IMR-90 (cell line): ENCODE results near the gene NOD1. TPM values are rescaled to one million over a fixed set of nuclear protein-coding genes. Genes with fewer than 3 reads are reported as not detected.

ENCODE experiments used
- ATAC-seq: fragments of 200-7000 bp; cut with Tn5 transposase; 2 replicates; pipeline ENCODE4 v1.9.1; 2020; ENCODE audit warnings: low read depth, mild to moderate bottlenecking, moderate library complexity
- BruUV-seq: library from RNA; stranded (reverse); fragments of 400-500 nt; replicated peaks from 2 replicates; lab custom pipeline; 2021; lab: Mats Ljungman, UMichigan
- CTCF ChIA-PET: fragments of 300-600 bp; formaldehyde crosslinking; extraction: SDS; loops from one replicate; lab custom pipeline; 2021; ENCODE audit warnings: antibody characterized with exemption; lab: Yijun Ruan, JAX
- POLR2A ChIA-PET: fragments of 300-600 bp; sonication (Branson Sonifier 250); formaldehyde crosslinking; loops from one replicate; lab custom pipeline; 2022; ENCODE audit warnings: antibody characterized with exemption; ENCODE audit not compliant: unreplicated experiment; lab: Charles Lee
- DNase-seq: peaks from one replicate; pipeline ENCODE4 v3.0.0; 2013
- H2AFZ ChIP-seq: replicated peaks from 2 replicates; pipeline ENCODE3; 2013; ENCODE audit warnings: low read length, mild to moderate bottlenecking; ENCODE audit not compliant: poor library complexity
- H2AK5ac ChIP-seq: 2 replicates; pipeline ENCODE4 v1.6.1; 2013; ENCODE audit warnings: low read depth, low read length, inconsistent platforms
- H2AK9ac ChIP-seq: replicated peaks from 2 replicates; pipeline ENCODE3; 2013; ENCODE audit warnings: mild to moderate bottlenecking, low read depth, low read length, moderate library complexity; ENCODE audit not compliant: poor library complexity
- H2BK120ac ChIP-seq: 2 replicates; pipeline ENCODE4 v1.6.1; 2013; ENCODE audit warnings: low read depth, low read length, inconsistent platforms
- H2BK15ac ChIP-seq: 3 replicates; pipeline ENCODE4 v1.6.1; 2013; ENCODE audit warnings: low read depth, low read length, inconsistent platforms
- H2BK20ac ChIP-seq: 2 replicates; pipeline ENCODE4 v1.6.1; 2013; ENCODE audit warnings: low read depth, mild to moderate bottlenecking, inconsistent platforms, low read length, moderate library complexity
- H2BK5ac ChIP-seq: 2 replicates; pipeline ENCODE4 v1.6.1; 2013; ENCODE audit warnings: mild to moderate bottlenecking, low read depth, low read length, inconsistent platforms; ENCODE audit not compliant: poor library complexity, severe bottlenecking
- H3K14ac ChIP-seq: replicated peaks from 2 replicates; pipeline ENCODE4 v1.6.1; 2013; ENCODE audit warnings: low read depth, low read length, inconsistent platforms
- H3K18ac ChIP-seq: 2 replicates; pipeline ENCODE4 v1.6.1; 2013; ENCODE audit warnings: low read depth, low read length, control low read depth
- H3K23ac ChIP-seq: 2 replicates; pipeline ENCODE4 v1.6.1; 2013; ENCODE audit warnings: low read depth, low read length, inconsistent platforms
- H3K27ac ChIP-seq: 2 replicates; pipeline ENCODE4 v1.5.1; 2013; ENCODE audit warnings: mild to moderate bottlenecking, control low read depth, low read length; ENCODE audit not compliant: insufficient read depth
- H3K27me3 ChIP-seq: 2 replicates; pipeline ENCODE4 v1.6.1; 2013; ENCODE audit warnings: low read length; ENCODE audit not compliant: control insufficient read depth, insufficient read depth
- H3K36me3 ChIP-seq: 2 replicates; pipeline ENCODE4 v1.6.1; 2013; ENCODE audit warnings: low read length, mixed read lengths; ENCODE audit not compliant: control insufficient read depth, insufficient read depth
- H3K4ac ChIP-seq: 2 replicates; pipeline ENCODE4 v1.6.1; 2013; ENCODE audit warnings: low read depth, low read length, inconsistent platforms
- H3K4me1 ChIP-seq: 2 replicates; pipeline ENCODE4 v1.6.1; 2013; ENCODE audit warnings: low read length, mixed read lengths; ENCODE audit not compliant: control insufficient read depth, insufficient read depth
- H3K4me2 ChIP-seq: 2 replicates; pipeline ENCODE4 v1.6.1; 2013; ENCODE audit warnings: low read depth, mild to moderate bottlenecking, control low read depth, low read length, moderate library complexity
- H3K4me3 ChIP-seq: 2 replicates; pipeline ENCODE4 v1.5.1; 2013; ENCODE audit warnings: low read depth, mild to moderate bottlenecking, control low read depth, low read length, moderate library complexity; ENCODE audit not compliant: insufficient read depth
- H3K56ac ChIP-seq: 2 replicates; pipeline ENCODE4 v1.6.1; 2013; ENCODE audit warnings: low read length, inconsistent platforms; ENCODE audit not compliant: insufficient read depth; ENCODE audit errors: extremely low read depth
- H3K79me1 ChIP-seq, 2 experiments: 2 replicates each; pipeline ENCODE4 v1.6.1; 2013; ENCODE audit warnings: low read length in 2 of 2, inconsistent platforms in 1 of 2, low read depth in 1 of 2
- H3K9ac ChIP-seq: 2 replicates; pipeline ENCODE4 v1.6.1; 2013; ENCODE audit warnings: low read depth, low read length, control low read depth
- H3K9me1 ChIP-seq: 2 replicates; pipeline ENCODE4 v1.6.1; 2013; ENCODE audit warnings: low read length, inconsistent platforms; ENCODE audit not compliant: insufficient read depth
- H3K9me3 ChIP-seq: 2 replicates; pipeline ENCODE4 v1.6.1; 2013; ENCODE audit warnings: low read length; ENCODE audit not compliant: control insufficient read depth, insufficient read depth
- H4K20me1 ChIP-seq: 2 replicates; pipeline ENCODE4 v1.6.1; 2013; ENCODE audit warnings: low read length, inconsistent platforms; ENCODE audit not compliant: insufficient read depth
- H4K5ac ChIP-seq: 2 replicates; pipeline ENCODE4 v1.6.1; 2013; ENCODE audit warnings: mild to moderate bottlenecking, low read depth, low read length, control low read depth
- H4K8ac ChIP-seq, 2 experiments: 2 replicates each; pipeline ENCODE4 v1.6.1; 2013; ENCODE audit warnings: low read depth in 2 of 2, low read length in 2 of 2, control low read depth in 1 of 2, inconsistent platforms in 1 of 2
- H4K91ac ChIP-seq: 2 replicates; pipeline ENCODE4 v1.6.1; 2013; ENCODE audit warnings: low read depth, low read length, inconsistent platforms; ENCODE audit not compliant: insufficient read depth
- BHLHE40 ChIP-seq: fragments of 150-350 bp; IDR thresholded peaks from 2 replicates; pipeline ENCODE4 v1.6.1; 2016; ENCODE audit warnings: mild to moderate bottlenecking, low read depth, low read length
- CEBPB ChIP-seq: IDR thresholded peaks from 2 replicates; pipeline ENCODE4 v1.6.1; 2012; ENCODE audit warnings: low read depth, low read length, improper control_type of control experiment
- CHD1 ChIP-seq: IDR thresholded peaks from 2 replicates; pipeline ENCODE4 v1.6.1; 2012; ENCODE audit warnings: low read depth, low read length, improper control_type of control experiment
- CTCF ChIP-seq: conservative IDR thresholded peaks from 2 replicates; pipeline ENCODE4 v1.5.1; 2012; ENCODE audit warnings: mild to moderate bottlenecking, low read depth, low read length, improper control_type of control experiment
- ELK1 ChIP-seq: fragments of 150-350 bp; IDR thresholded peaks from 2 replicates; pipeline ENCODE4 v1.6.1; 2016; ENCODE audit warnings: low read depth, mild to moderate bottlenecking, low read length, moderate library complexity, borderline replicate concordance
- FOS ChIP-seq: fragments of 150-350 bp; IDR thresholded peaks from 2 replicates; pipeline ENCODE4 v1.6.1; 2016; ENCODE audit warnings: low read depth, low read length
- MAFK ChIP-seq: IDR thresholded peaks from 2 replicates; pipeline ENCODE4 v1.6.1; 2012; ENCODE audit warnings: low read depth, low read length, improper control_type of control experiment
- MAZ ChIP-seq: IDR thresholded peaks from 2 replicates; pipeline ENCODE4 v1.6.1; 2012; ENCODE audit warnings: low read depth, mild to moderate bottlenecking, low read length, improper control_type of control experiment, moderate library complexity, borderline replicate concordance
- MXI1 ChIP-seq: IDR thresholded peaks from 2 replicates; pipeline ENCODE4 v1.6.1; 2012; ENCODE audit warnings: low read depth, mild to moderate bottlenecking, low read length, moderate library complexity, borderline replicate concordance
- NFE2L2 ChIP-seq: fragments of 150-350 bp; IDR thresholded peaks from 2 replicates; pipeline ENCODE4 v1.6.1; 2016; ENCODE audit warnings: low read depth, mild to moderate bottlenecking, low read length
- POLR2A ChIP-seq: IDR thresholded peaks from 2 replicates; pipeline ENCODE4 v1.6.1; 2012; ENCODE audit warnings: mild to moderate bottlenecking, low read depth, low read length
- RAD21 ChIP-seq: IDR thresholded peaks from 2 replicates; pipeline ENCODE4 v1.6.1; 2012; ENCODE audit warnings: low read length, improper control_type of control experiment
- RCOR1 ChIP-seq: IDR thresholded peaks from 2 replicates; pipeline ENCODE4 v1.6.1; 2012; ENCODE audit warnings: mild to moderate bottlenecking, low read length, improper control_type of control experiment; ENCODE audit not compliant: insufficient replicate concordance
- RFX5 ChIP-seq: IDR thresholded peaks from 2 replicates; pipeline ENCODE4 v1.8.0; 2012; ENCODE audit warnings: low read depth, mild to moderate bottlenecking, low read length, moderate library complexity
- SMC3 ChIP-seq: fragments of 150-350 bp; IDR thresholded peaks from 2 replicates; pipeline ENCODE4 v1.6.1; 2016; ENCODE audit warnings: low read depth, mild to moderate bottlenecking, antibody characterized with exemption, low read length, moderate library complexity
- USF2 ChIP-seq: fragments of 150-350 bp; IDR thresholded peaks from 2 replicates; pipeline ENCODE4 v1.6.1; 2017; ENCODE audit warnings: mild to moderate bottlenecking, antibody characterized with exemption, low read length, low read depth
- WGBS, 2 experiments: methylation state at CpG; one replicate each; pipeline versions ENCODE4 v1.1.5 to v1.1.7; 2013; ENCODE audit warnings: missing lambda C conversion rate in 2 of 2; ENCODE audit not compliant: insufficient read length in 1 of 2; ENCODE audit errors: extremely low coverage in 2 of 2; 5-methylcytosine and 5-hydroxymethylcytosine counted together
- dilution Hi-C: fragments of 300-500 bp; cut with HindIII; formaldehyde crosslinking; loops from one replicate; pipeline ENCODE4 v1.14.3; 2018; ENCODE audit warnings: low sequenced_read_pairs; ENCODE audit not compliant: unreplicated experiment
- in situ Hi-C: fragments of 300-500 bp; cut with MboI; formaldehyde crosslinking; loops from 3 replicates; pipeline ENCODE4 v1.14.3; 2019; ENCODE audit warnings: low sequenced_read_pairs, inconsistent platforms, mixed read lengths
- intact Hi-C: fragments of 100-400 bp; cut with micrococcal nuclease; formaldehyde crosslinking; loops from 2 replicates; pipeline ENCODE4 v1.10.0; 2022
- polyA plus RNA-seq, 3 experiments: library from polyadenylated mRNA; depleted of rRNA; stranded (reverse); fragments of >200 nt; gene quantifications; 2 replicates each; pipeline ENCODE4 v1.2.3, GENCODE V29; 2012; ENCODE audit warnings: low replicate concordance in 1 of 3
- total RNA-seq: library from RNA; depleted of rRNA; stranded (reverse); fragments of >200 nt; gene quantifications from 2 replicates; pipeline ENCODE4 v1.2.3, GENCODE V29; 2012

Gene NOD1
- total and polyA plus RNA-seq, 2 of the 4 experiments (the other 2 are of a cell fraction), result 1.8 to 3.0 TPM

GRCh38 chr7:30474485-30474884, 4.1 kb downstream of the NOD1 start:
- TF ChIP-seq SMC3, result no peak
- TF ChIP-seq CTCF, result no peak
- TF ChIP-seq ELK1, result no peak
- no peak for TF ChIP-seq CHD1
- no peak for TF ChIP-seq POLR2A
- no peak for TF ChIP-seq CEBPB
- no peak for TF ChIP-seq MAZ
- no peak for TF ChIP-seq NFE2L2
- no peak for TF ChIP-seq FOS
- TF ChIP-seq MAFK, result no peak
- TF ChIP-seq BHLHE40, result no peak
- no peak for TF ChIP-seq RFX5
- no peak for TF ChIP-seq USF2
- TF ChIP-seq RAD21, result no peak
- TF ChIP-seq MXI1, result no peak
- TF ChIP-seq RCOR1, result no peak
- Histone ChIP-seq H3K23ac (no peak overlapping the region), H3K36me3 (no peaks in the 10 kb centered on the region), H3K4ac (no peak overlapping the region), H3K4me1 (peaks cover 31% of the 10 kb centered on the region), H2AK5ac (no peak overlapping the region), H4K5ac (no peak overlapping the region), H3K4me3 (no peak overlapping the region), H2AK9ac (no peak overlapping the region), H3K79me1 (peaks cover 13 to 71% of the 10 kb centered on the region in 2 experiments), H4K20me1 (peaks cover 9% of the 10 kb centered on the region), H3K56ac (no peak overlapping the region), H3K9ac (no peak overlapping the region), H3K14ac (no peak overlapping the region), H2BK20ac (no peak overlapping the region), H4K91ac (no peak overlapping the region), H3K27me3 (no peaks in the 10 kb centered on the region), H2BK120ac (no peak overlapping the region), H3K18ac (no peak overlapping the region), H4K8ac (no peak overlapping the region), H3K9me1 (peaks cover 18% of the 10 kb centered on the region), H2AFZ (no peak overlapping the region), H3K9me3 (no peaks in the 10 kb centered on the region), H3K27ac (no peak overlapping the region), H3K4me2 (no peak overlapping the region), H2BK15ac (no peak overlapping the region), H2BK5ac (no peak overlapping the region)
- BruUV-seq, result no TSS peak
- in situ Hi-C loops (no loop called here), intact Hi-C loops (no loop called here), dilution Hi-C loops (no loop called here)
- 97% methylated on average over 5 of the region's 10 CpGs; no CpG with 5 or more reads in 1 of the 2 experiments for WGBS, 2 experiments
- ATAC-seq, result no peak
- POLR2A ChIA-PET, result no interaction called here
- CTCF ChIA-PET, result no interaction called here
- DNase-seq, result no peak
